IMR-90 (cell line): ENCODE data around the gene CEP128. TPM values are rescaled to one million over a fixed set of nuclear protein-coding genes. Genes with fewer than 3 reads are reported as not detected.

ENCODE experiments used
- ATAC-seq: fragments of 200-7000 bp; cut with Tn5 transposase; 2 replicates; pipeline ENCODE4 v1.9.1; 2020; ENCODE audit warnings: low read depth, mild to moderate bottlenecking, moderate library complexity
- BruUV-seq: library from RNA; stranded (reverse); fragments of 400-500 nt; replicated peaks from 2 replicates; lab custom pipeline; 2021; lab: Mats Ljungman, UMichigan
- CTCF ChIA-PET: fragments of 300-600 bp; formaldehyde crosslinking; extraction: SDS; loops from one replicate; lab custom pipeline; 2021; ENCODE audit warnings: antibody characterized with exemption; lab: Yijun Ruan, JAX
- POLR2A ChIA-PET: fragments of 300-600 bp; sonication (Branson Sonifier 250); formaldehyde crosslinking; loops from one replicate; lab custom pipeline; 2022; ENCODE audit warnings: antibody characterized with exemption; ENCODE audit not compliant: unreplicated experiment; lab: Charles Lee
- DNase-seq: peaks from one replicate; pipeline ENCODE4 v3.0.0; 2013
- H2AFZ ChIP-seq: replicated peaks from 2 replicates; pipeline ENCODE3; 2013; ENCODE audit warnings: low read length, mild to moderate bottlenecking; ENCODE audit not compliant: poor library complexity
- H2AK5ac ChIP-seq: 2 replicates; pipeline ENCODE4 v1.6.1; 2013; ENCODE audit warnings: low read depth, low read length, inconsistent platforms
- H2AK9ac ChIP-seq: replicated peaks from 2 replicates; pipeline ENCODE3; 2013; ENCODE audit warnings: mild to moderate bottlenecking, low read depth, low read length, moderate library complexity; ENCODE audit not compliant: poor library complexity
- H2BK120ac ChIP-seq: 2 replicates; pipeline ENCODE4 v1.6.1; 2013; ENCODE audit warnings: low read depth, low read length, inconsistent platforms
- H2BK15ac ChIP-seq: 3 replicates; pipeline ENCODE4 v1.6.1; 2013; ENCODE audit warnings: low read depth, low read length, inconsistent platforms
- H2BK20ac ChIP-seq: 2 replicates; pipeline ENCODE4 v1.6.1; 2013; ENCODE audit warnings: low read depth, mild to moderate bottlenecking, inconsistent platforms, low read length, moderate library complexity
- H2BK5ac ChIP-seq: 2 replicates; pipeline ENCODE4 v1.6.1; 2013; ENCODE audit warnings: mild to moderate bottlenecking, low read depth, low read length, inconsistent platforms; ENCODE audit not compliant: poor library complexity, severe bottlenecking
- H3K14ac ChIP-seq: replicated peaks from 2 replicates; pipeline ENCODE4 v1.6.1; 2013; ENCODE audit warnings: low read depth, low read length, inconsistent platforms
- H3K18ac ChIP-seq: 2 replicates; pipeline ENCODE4 v1.6.1; 2013; ENCODE audit warnings: low read depth, low read length, control low read depth
- H3K23ac ChIP-seq: 2 replicates; pipeline ENCODE4 v1.6.1; 2013; ENCODE audit warnings: low read depth, low read length, inconsistent platforms
- H3K27ac ChIP-seq: 2 replicates; pipeline ENCODE4 v1.5.1; 2013; ENCODE audit warnings: mild to moderate bottlenecking, control low read depth, low read length; ENCODE audit not compliant: insufficient read depth
- H3K27me3 ChIP-seq: 2 replicates; pipeline ENCODE4 v1.6.1; 2013; ENCODE audit warnings: low read length; ENCODE audit not compliant: control insufficient read depth, insufficient read depth
- H3K36me3 ChIP-seq: 2 replicates; pipeline ENCODE4 v1.6.1; 2013; ENCODE audit warnings: low read length, mixed read lengths; ENCODE audit not compliant: control insufficient read depth, insufficient read depth
- H3K4ac ChIP-seq: 2 replicates; pipeline ENCODE4 v1.6.1; 2013; ENCODE audit warnings: low read depth, low read length, inconsistent platforms
- H3K4me1 ChIP-seq: 2 replicates; pipeline ENCODE4 v1.6.1; 2013; ENCODE audit warnings: low read length, mixed read lengths; ENCODE audit not compliant: control insufficient read depth, insufficient read depth
- H3K4me2 ChIP-seq: 2 replicates; pipeline ENCODE4 v1.6.1; 2013; ENCODE audit warnings: low read depth, mild to moderate bottlenecking, control low read depth, low read length, moderate library complexity
- H3K4me3 ChIP-seq: 2 replicates; pipeline ENCODE4 v1.5.1; 2013; ENCODE audit warnings: low read depth, mild to moderate bottlenecking, control low read depth, low read length, moderate library complexity; ENCODE audit not compliant: insufficient read depth
- H3K56ac ChIP-seq: 2 replicates; pipeline ENCODE4 v1.6.1; 2013; ENCODE audit warnings: low read length, inconsistent platforms; ENCODE audit not compliant: insufficient read depth; ENCODE audit errors: extremely low read depth
- H3K79me1 ChIP-seq, 2 experiments: 2 replicates each; pipeline ENCODE4 v1.6.1; 2013; ENCODE audit warnings: low read length in 2 of 2, inconsistent platforms in 1 of 2, low read depth in 1 of 2
- H3K9ac ChIP-seq: 2 replicates; pipeline ENCODE4 v1.6.1; 2013; ENCODE audit warnings: low read depth, low read length, control low read depth
- H3K9me1 ChIP-seq: 2 replicates; pipeline ENCODE4 v1.6.1; 2013; ENCODE audit warnings: low read length, inconsistent platforms; ENCODE audit not compliant: insufficient read depth
- H3K9me3 ChIP-seq: 2 replicates; pipeline ENCODE4 v1.6.1; 2013; ENCODE audit warnings: low read length; ENCODE audit not compliant: control insufficient read depth, insufficient read depth
- H4K20me1 ChIP-seq: 2 replicates; pipeline ENCODE4 v1.6.1; 2013; ENCODE audit warnings: low read length, inconsistent platforms; ENCODE audit not compliant: insufficient read depth
- H4K5ac ChIP-seq: 2 replicates; pipeline ENCODE4 v1.6.1; 2013; ENCODE audit warnings: mild to moderate bottlenecking, low read depth, low read length, control low read depth
- H4K8ac ChIP-seq, 2 experiments: 2 replicates each; pipeline ENCODE4 v1.6.1; 2013; ENCODE audit warnings: low read depth in 2 of 2, low read length in 2 of 2, control low read depth in 1 of 2, inconsistent platforms in 1 of 2
- H4K91ac ChIP-seq: 2 replicates; pipeline ENCODE4 v1.6.1; 2013; ENCODE audit warnings: low read depth, low read length, inconsistent platforms; ENCODE audit not compliant: insufficient read depth
- CEBPB ChIP-seq: IDR thresholded peaks from 2 replicates; pipeline ENCODE4 v1.6.1; 2012; ENCODE audit warnings: low read depth, low read length, improper control_type of control experiment
- RCOR1 ChIP-seq: IDR thresholded peaks from 2 replicates; pipeline ENCODE4 v1.6.1; 2012; ENCODE audit warnings: mild to moderate bottlenecking, low read length, improper control_type of control experiment; ENCODE audit not compliant: insufficient replicate concordance
- USF2 ChIP-seq: fragments of 150-350 bp; IDR thresholded peaks from 2 replicates; pipeline ENCODE4 v1.6.1; 2017; ENCODE audit warnings: mild to moderate bottlenecking, antibody characterized with exemption, low read length, low read depth
- WGBS, 2 experiments: methylation state at CpG; one replicate each; pipeline versions ENCODE4 v1.1.5 to v1.1.7; 2013; ENCODE audit warnings: missing lambda C conversion rate in 2 of 2; ENCODE audit not compliant: insufficient read length in 1 of 2; ENCODE audit errors: extremely low coverage in 2 of 2; 5-methylcytosine and 5-hydroxymethylcytosine counted together
- dilution Hi-C: fragments of 300-500 bp; cut with HindIII; formaldehyde crosslinking; loops from one replicate; pipeline ENCODE4 v1.14.3; 2018; ENCODE audit warnings: low sequenced_read_pairs; ENCODE audit not compliant: unreplicated experiment
- in situ Hi-C: fragments of 300-500 bp; cut with MboI; formaldehyde crosslinking; loops from 3 replicates; pipeline ENCODE4 v1.14.3; 2019; ENCODE audit warnings: low sequenced_read_pairs, inconsistent platforms, mixed read lengths
- intact Hi-C: fragments of 100-400 bp; cut with micrococcal nuclease; formaldehyde crosslinking; loops from 2 replicates; pipeline ENCODE4 v1.10.0; 2022
- polyA plus RNA-seq, 3 experiments: library from polyadenylated mRNA; depleted of rRNA; stranded (reverse); fragments of >200 nt; gene quantifications; 2 replicates each; pipeline ENCODE4 v1.2.3, GENCODE V29; 2012; ENCODE audit warnings: low replicate concordance in 1 of 3
- total RNA-seq: library from RNA; depleted of rRNA; stranded (reverse); fragments of >200 nt; gene quantifications from 2 replicates; pipeline ENCODE4 v1.2.3, GENCODE V29; 2012

CEP128 gene
- total and polyA plus RNA-seq, 2 of the 4 experiments (the other 2 are of a cell fraction) = 1.9 to 5.7 TPM

GRCh38 chr14:80867091-80867490, 74.4 kb downstream of the CEP128 start:
- intact Hi-C loops = no loop called here
- peak; percentile 31 for DNase-seq

More at GRCh38 chr14:80867091-80867490, 74.4 kb downstream of the CEP128 start:
- Histone ChIP-seq H3K4me1 (no peaks in the 10 kb centered on the region), H3K18ac (no peak overlapping the region), H2BK120ac (no peak overlapping the region), H2AK5ac (no peak overlapping the region), H3K4ac (no peak overlapping the region), H3K56ac (no peak overlapping the region), H3K4me3 (no peak overlapping the region), H2AK9ac (no peak overlapping the region), H2BK20ac (no peak overlapping the region), H4K5ac (no peak overlapping the region), H3K23ac (no peak overlapping the region), H2BK5ac (no peak overlapping the region), H3K14ac (no peak overlapping the region), H4K20me1 (no peaks in the 10 kb centered on the region), H4K8ac (no peak overlapping the region), H3K36me3 (no peaks in the 10 kb centered on the region), H3K79me1 (no peaks in the 10 kb centered on the region; a peak in 1 of 4 replicates), H3K27ac (no peak overlapping the region), H3K27me3 (no peaks in the 10 kb centered on the region), H4K91ac (no peak overlapping the region), H2AFZ (no peak overlapping the region), H3K9me1 (no peaks in the 10 kb centered on the region), H3K9ac (no peak overlapping the region), H3K9me3 (peaks cover 9% of the 10 kb centered on the region), H2BK15ac (no peak overlapping the region), H3K4me2 (no peak overlapping the region)
- BruUV-seq = no TSS peak
- in situ Hi-C loops = loop anchor here (25.0 kb wide), 2 partner anchors 1605 to 1905 kb away; no protein-coding TSS in a partner anchor
- ChIA-PET POLR2A (no interaction called here), CTCF (no interaction called here)
- TF ChIP-seq CEBPB (peak; percentile 25; the same call in 1 of the 2 replicates), USF2 (no peak), RCOR1 (no peak)
- WGBS, 2 experiments = no CpG with 5 or more reads among the region's 1 CpG
- dilution Hi-C loops = no loop called here
- ATAC-seq = no peak
